Activated naive CD4-positive, alpha-beta T cell treated with anti-CD3 and anti-CD28 coated beads, Interleukin-2, amount 50 U/mL, for 72 hours (primary cell): ENCODE data around the gene C14orf132. TPM values are rescaled to one million over a fixed set of nuclear protein-coding genes. Genes with fewer than 3 reads are reported as not detected.

Source experiments
- ATAC-seq, 2 donors: fragments of 150-1000 bp; cut with Tn5 transposase; 2 replicates each; pipeline ENCODE4 v1.10.0; 2021; ENCODE audit warnings: mild to moderate bottlenecking in 2 of 2, moderate library complexity in 2 of 2
- DNase-seq, 2 donors: peaks; one replicate each; pipeline ENCODE4 v3.0.0; 2021 to 2022; ENCODE audit warnings: low spot score in 2 of 2
- H3K27ac Mint-ChIP-seq, 2 donors: one replicate each; pipeline ENCODE4 v1.8.0; 2022; ENCODE audit warnings: mild to moderate bottlenecking in 2 of 2, mixed read lengths in 2 of 2
- H3K36me3 Mint-ChIP-seq, 2 donors: one replicate each; pipeline ENCODE4 v1.8.0; 2022; ENCODE audit warnings: mixed read lengths in 2 of 2
- H3K9me3 Mint-ChIP-seq, 2 donors: one replicate each; pipeline ENCODE4 v1.8.0; 2022; ENCODE audit warnings: mixed read lengths in 2 of 2
- total RNA-seq, 2 donors: library from RNA; stranded (reverse); gene quantifications; one replicate each; pipeline ENCODE4 v1.2.3, GENCODE V29; 2022

The C14orf132 gene
- total RNA-seq, 2 donors from 2014 or later, result 1.9 to 10.4 TPM

- ATAC-seq, result no peak
- Mint-ChIP-seq H3K36me3 (no peaks in the 10 kb centered on the region), H3K9me3 (no peaks in the 10 kb centered on the region), H3K27ac (peak overlapping the region in 1 of 2 donors; percentile 39)
- DNase-seq, result no peak
Observed at GRCh38 chr14:96097752-96098151, 58.6 kb downstream of the C14orf132 start.

- Mint-ChIP-seq H3K27ac (no peak overlapping the region), H3K36me3 (no peaks in the 10 kb centered on the region), H3K9me3 (no peaks in the 10 kb centered on the region)
- ATAC-seq (peak; percentile 24 to 57), DNase-seq (peak in 1 of 2 donors; percentile 21)
Observed at GRCh38 chr14:96098309-96098998, 59.3 kb downstream of the C14orf132 start.

- H3K36me3 Mint-ChIP-seq, result no peaks in the 10 kb centered on the region
- no peak for DNase-seq
- H3K27ac Mint-ChIP-seq, result no peak overlapping the region
- ATAC-seq, result no peak
- no peaks in the 10 kb centered on the region for H3K9me3 Mint-ChIP-seq
Observed at GRCh38 chr14:96098999-96099335, 59.8 kb downstream of the C14orf132 start.

- Mint-ChIP-seq H3K36me3 (no peaks in the 10 kb centered on the region), H3K27ac (peak overlapping the region in 1 of 2 donors; percentile 29), H3K9me3 (no peaks in the 10 kb centered on the region)
- ATAC-seq, result peak; percentile 59 to 82
- DNase-seq, result peak in 1 of 2 donors; percentile 74
Observed at GRCh38 chr14:96100161-96101064, 61.3 kb downstream of the C14orf132 start.

- ATAC-seq, result no peak
- no peaks in the 10 kb centered on the region for H3K9me3 Mint-ChIP-seq
- no peaks in the 10 kb centered on the region for H3K36me3 Mint-ChIP-seq
- no peak overlapping the region for H3K27ac Mint-ChIP-seq
- no peak for DNase-seq
Observed at GRCh38 chr14:96102081-96102856, 63.1 kb downstream of the C14orf132 start.

DNA sequence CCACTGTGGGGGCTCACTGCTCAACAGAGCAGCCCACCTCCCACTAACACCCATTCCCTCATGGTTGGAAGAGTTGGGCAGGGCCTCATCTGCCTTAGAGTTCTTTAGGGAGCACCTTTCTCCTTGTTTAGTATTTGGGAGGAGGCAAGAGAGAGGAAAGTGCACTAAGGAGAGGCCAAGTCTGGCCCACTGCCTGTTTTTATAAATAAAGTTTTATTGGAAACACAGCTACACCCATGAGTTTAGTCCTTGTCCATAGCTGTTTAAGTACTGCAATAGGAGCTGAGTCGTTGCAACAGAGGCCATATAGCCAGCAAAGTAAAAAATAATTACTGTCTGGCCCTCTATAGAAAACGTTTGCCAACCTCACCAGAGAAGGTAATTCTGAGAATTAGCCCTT, 63.9 kb downstream of the C14orf132 start:
- H3K27ac Mint-ChIP-seq, result no peak overlapping the region
- DNase-seq, result no peak
- no peaks in the 10 kb centered on the region for H3K36me3 Mint-ChIP-seq
- no peak for ATAC-seq
- no peaks in the 10 kb centered on the region for H3K9me3 Mint-ChIP-seq

DNA sequence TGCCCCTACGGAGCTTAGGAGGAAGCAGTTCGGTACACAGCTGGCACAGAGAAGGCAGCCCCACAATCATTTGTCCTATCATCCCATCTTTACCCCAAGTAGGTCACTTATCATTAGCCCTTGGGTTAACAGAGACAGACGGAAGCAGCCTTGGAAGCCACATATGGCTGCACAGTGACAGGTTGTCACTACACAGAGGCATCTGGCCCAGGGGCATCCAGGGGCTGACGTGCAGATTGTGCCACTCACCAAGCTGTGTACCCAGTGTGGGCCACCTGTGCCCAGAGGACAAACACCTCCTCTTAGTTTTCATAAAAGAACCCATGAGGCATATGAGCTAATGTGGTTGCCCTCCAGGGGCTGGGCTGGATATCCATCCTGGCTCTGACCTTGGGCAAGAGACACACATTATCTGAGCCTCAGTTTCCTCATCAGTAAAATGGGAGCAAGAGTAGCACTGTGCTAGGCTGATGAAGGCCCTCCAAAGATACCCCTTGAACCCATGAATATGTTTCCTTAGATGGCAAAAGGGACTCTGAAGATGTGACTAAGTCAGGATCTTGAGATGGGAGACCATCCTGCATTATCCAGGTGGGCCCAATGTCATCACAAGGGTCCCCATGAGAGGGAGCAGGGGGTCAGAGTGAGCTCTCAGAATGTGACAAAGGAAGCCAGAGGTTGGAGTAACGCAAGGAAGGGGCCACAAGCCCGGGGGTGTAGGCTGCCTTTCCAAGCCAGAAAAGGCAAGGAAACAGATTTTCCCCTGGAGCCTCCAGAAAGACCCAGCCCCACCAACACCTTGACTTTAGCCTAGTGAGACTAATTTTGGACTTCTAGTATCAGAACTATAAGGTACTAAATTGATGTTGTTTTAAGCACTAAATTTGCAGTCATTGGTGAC, 64.6 kb downstream of the C14orf132 start:
- H3K27ac Mint-ChIP-seq, result no peak overlapping the region

GRCh38 chr14:96104469-96105057, 65.4 kb downstream of the C14orf132 start:
- DNase-seq, result peak in 1 of 2 donors; percentile 21
- no peak overlapping the region for H3K27ac Mint-ChIP-seq
- ATAC-seq, result no peak
- H3K9me3 Mint-ChIP-seq, result no peaks in the 10 kb centered on the region
- H3K36me3 Mint-ChIP-seq, result no peaks in the 10 kb centered on the region

More for the DNA sequence above, 64.6 kb downstream of the C14orf132 start:
- H3K9me3 Mint-ChIP-seq, result no peaks in the 10 kb centered on the region
- ATAC-seq (no peak), DNase-seq (peak in 1 of 2 donors; percentile 38)
- H3K36me3 Mint-ChIP-seq, result no peaks in the 10 kb centered on the region

DNA sequence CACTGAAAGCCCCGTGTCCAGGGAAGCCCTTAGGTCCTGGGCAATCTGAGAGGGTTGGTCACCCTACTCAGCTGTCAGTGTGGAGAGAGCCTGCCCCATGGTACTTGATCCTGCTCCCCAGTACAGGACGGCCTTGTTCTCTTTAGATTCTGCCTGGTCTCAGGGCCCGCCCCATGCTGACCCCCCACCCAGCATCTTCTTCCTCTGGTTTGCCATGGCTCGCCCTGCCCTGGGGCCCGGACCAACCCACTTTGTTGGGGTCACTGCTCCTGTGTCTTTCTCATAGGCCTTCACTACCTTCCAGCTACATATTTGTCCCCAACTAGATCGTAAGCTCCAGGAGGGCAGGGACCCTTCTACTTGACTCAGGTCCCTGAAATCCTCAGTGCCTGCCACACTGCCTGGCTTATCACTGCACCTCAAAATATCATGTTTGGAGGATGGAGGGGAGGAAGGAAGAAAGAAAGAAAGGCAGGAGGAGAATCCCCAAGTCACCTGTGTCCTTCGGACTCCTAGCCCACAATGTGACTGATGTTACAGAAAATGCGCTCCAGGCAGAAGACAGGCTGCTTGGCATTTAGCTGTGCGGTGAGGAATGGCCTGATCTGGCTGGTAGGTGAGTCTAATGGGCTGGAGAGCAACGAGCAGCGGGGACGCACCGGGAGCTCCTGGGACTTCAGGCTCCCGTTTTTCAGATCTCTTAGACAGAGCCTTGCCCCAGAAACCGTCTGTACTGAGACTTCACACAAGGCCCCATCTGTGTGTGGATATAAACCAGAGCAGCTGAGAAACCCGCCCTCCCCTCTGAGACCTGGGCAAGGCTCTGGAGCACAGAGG, 66.1 kb downstream of the C14orf132 start:
- Mint-ChIP-seq H3K36me3 (no peaks in the 10 kb centered on the region), H3K27ac (peak overlapping the region in 1 of 2 donors; percentile 10), H3K9me3 (no peaks in the 10 kb centered on the region)
- no peak for ATAC-seq
- no peak for DNase-seq

DNA sequence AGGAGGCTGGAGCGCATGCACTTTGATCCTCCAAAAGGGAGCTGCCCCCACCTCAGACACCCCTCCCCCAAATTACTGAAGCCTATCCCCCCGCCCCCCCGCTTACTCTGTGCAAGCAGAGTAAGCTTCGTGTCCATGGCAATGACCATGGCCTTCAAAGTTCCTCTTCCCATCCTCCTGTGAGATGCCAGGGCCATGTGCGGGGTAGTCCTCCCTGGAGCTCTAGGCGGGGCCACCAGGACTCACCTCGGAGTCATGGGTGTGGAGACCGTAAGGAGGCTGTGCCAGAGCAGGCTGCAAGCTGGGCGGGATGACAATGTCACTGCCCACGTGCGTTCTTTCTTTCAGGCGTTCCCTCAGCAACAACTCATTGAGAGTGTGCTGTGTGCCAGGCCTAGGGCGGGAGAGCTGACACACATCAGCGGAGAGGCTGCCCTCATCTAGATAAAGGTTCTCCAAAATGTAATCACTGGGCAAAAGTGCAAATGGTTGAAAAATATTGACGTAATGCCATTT, 66.8 kb downstream of the C14orf132 start:
- H3K9me3 Mint-ChIP-seq, result no peaks in the 10 kb centered on the region
- DNase-seq (no peak), ATAC-seq (no peak)
- no peaks in the 10 kb centered on the region for H3K36me3 Mint-ChIP-seq
- H3K27ac Mint-ChIP-seq, result peak overlapping the region in 1 of 2 donors; percentile 31

- H3K9me3 Mint-ChIP-seq, result no peaks in the 10 kb centered on the region
- no peaks in the 10 kb centered on the region for H3K36me3 Mint-ChIP-seq
- no peak for ATAC-seq
- no peak for DNase-seq
- no peak overlapping the region for H3K27ac Mint-ChIP-seq
Observed at GRCh38 chr14:96106891-96107290, 67.7 kb downstream of the C14orf132 start.

DNA sequence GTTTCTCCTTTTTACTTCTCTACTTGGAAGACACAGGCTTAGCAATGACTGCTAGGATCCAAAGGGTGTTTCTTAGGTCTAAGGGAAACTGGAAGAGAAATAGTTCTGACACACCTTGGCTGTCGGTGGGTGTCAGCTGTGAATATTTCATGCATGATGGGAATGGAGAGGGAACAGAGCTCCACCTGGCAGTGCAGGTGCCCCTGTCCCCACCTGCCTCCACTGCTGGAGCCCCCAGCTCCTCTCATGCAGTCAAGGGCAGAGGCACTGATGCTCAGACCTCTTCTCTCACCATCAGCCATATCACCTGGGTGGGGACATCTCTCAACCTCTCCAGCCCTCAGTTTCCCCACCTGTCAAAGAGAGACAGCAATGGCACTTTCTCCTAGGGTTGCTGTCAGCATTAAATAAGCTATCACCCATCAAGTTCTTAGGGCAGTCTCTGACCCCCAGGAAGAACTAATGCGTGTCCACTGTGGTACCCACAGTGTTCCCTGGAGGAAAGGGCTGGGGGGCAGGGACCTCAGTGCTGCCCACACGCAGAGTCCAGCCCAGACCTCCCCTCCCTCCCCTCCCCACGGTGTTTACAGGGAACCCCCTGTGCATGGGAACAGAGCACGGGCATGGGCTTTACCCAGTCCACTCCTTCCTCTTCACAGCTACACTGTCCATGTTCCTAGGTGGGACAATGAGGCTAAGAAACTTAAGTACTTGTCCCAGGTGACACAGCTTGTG, 69.1 kb downstream of the C14orf132 start:
- H3K27ac Mint-ChIP-seq, result no peak overlapping the region
- peak in 1 of 2 donors; percentile 40 for ATAC-seq
- H3K9me3 Mint-ChIP-seq, result no peaks in the 10 kb centered on the region
- peaks cover 0 to 2% of the 10 kb centered on the region in 2 donors for H3K36me3 Mint-ChIP-seq
- no peak for DNase-seq

DNA sequence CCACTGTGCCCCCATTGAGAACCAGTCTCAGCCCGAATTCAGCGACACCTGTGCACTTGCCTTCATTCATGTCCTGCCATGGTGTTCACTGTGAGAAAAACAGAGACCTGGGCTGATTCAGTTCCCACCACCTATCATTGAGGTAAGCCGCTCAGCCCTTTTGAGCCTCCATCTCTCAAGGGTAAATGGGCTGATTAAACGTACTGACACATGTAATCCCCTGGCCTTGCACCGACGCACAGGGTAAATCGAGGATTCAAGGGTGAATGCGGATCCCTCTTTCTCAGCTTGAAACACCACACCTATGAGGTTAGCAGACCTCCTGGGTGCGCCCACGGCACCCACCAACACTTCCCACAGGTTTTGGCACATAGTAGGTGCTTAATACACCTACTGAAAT, 69.7 kb downstream of the C14orf132 start:
- H3K36me3 Mint-ChIP-seq, result peaks cover 0 to 5% of the 10 kb centered on the region in 2 donors
- peak in 1 of 2 donors; percentile 28 for DNase-seq
- H3K9me3 Mint-ChIP-seq, result no peaks in the 10 kb centered on the region
- H3K27ac Mint-ChIP-seq, result no peak overlapping the region
- ATAC-seq, result no peak
